WTC11 (cell line): ENCODE measurements around the gene SUPT3H. TPM values are rescaled to one million over a fixed set of nuclear protein-coding genes. Genes with fewer than 3 reads are reported as not detected.

Experiments used
- ATAC-seq: fragments of 200-7000 bp; cut with Tn5 transposase; 2 replicates; pipeline ENCODE4 v1.10.0; 2021; ENCODE audit warnings: mild to moderate bottlenecking, moderate library complexity
- CTCF ChIA-PET: fragments of 300-600 bp; sonication (Branson Sonifier 250); formaldehyde crosslinking; loops from one replicate; lab custom pipeline; 2021; ENCODE audit warnings: antibody characterized with exemption; lab: Charles Lee
- POLR2A ChIA-PET: fragments of 350-600 bp; sonication (Branson Sonifier 250); formaldehyde crosslinking; loops from one replicate; lab custom pipeline; 2021; ENCODE audit warnings: antibody characterized with exemption; lab: Charles Lee
- DNase-seq: peaks from one replicate; pipeline ENCODE4 v3.0.0; 2021; ENCODE audit warnings: low spot score
- H3K27ac Mint-ChIP-seq: 2 replicates; pipeline ENCODE4 v1.8.0; 2021; ENCODE audit warnings: mixed read lengths
- H3K27me3 Mint-ChIP-seq: 2 replicates; pipeline ENCODE4 v1.8.0; 2021; ENCODE audit warnings: low read depth, mild to moderate bottlenecking, moderate library complexity, mixed read lengths
- H3K36me3 Mint-ChIP-seq: 2 replicates; pipeline ENCODE4 v1.8.0; 2021; ENCODE audit warnings: mixed read lengths
- H3K4me1 Mint-ChIP-seq: 2 replicates; pipeline ENCODE4 v1.8.0; 2022; ENCODE audit warnings: mixed read lengths
- H3K4me3 Mint-ChIP-seq: 2 replicates; pipeline ENCODE4 v1.8.0; 2021; ENCODE audit warnings: mild to moderate bottlenecking, moderate library complexity, mixed read lengths
- H3K9me3 Mint-ChIP-seq: 2 replicates; pipeline ENCODE4 v1.8.0; 2021; ENCODE audit warnings: mixed read lengths
- JUN ChIP-seq: sonication (generic); formaldehyde crosslinking; IDR thresholded peaks from 2 replicates; pipeline ENCODE4 v1.8.0; 2023; ENCODE audit warnings: mild to moderate bottlenecking, missing genetic modification reagents
- NFE2L1 ChIP-seq: sonication (generic); formaldehyde crosslinking; IDR thresholded peaks from 2 replicates; pipeline ENCODE4 v1.8.1; 2023; ENCODE audit warnings: missing genetic modification reagents
- NR3C1 ChIP-seq: sonication (generic); formaldehyde crosslinking; conservative IDR thresholded peaks from 2 replicates; pipeline ENCODE4 v1.8.1; 2023; ENCODE audit warnings: low read depth, mild to moderate bottlenecking, missing genetic modification reagents
- OVOL2 ChIP-seq: fragments of 250-450 bp; sonication (Bioruptor Pico); IDR thresholded peaks from 2 replicates; pipeline ENCODE4 v1.9.0; 2021; ENCODE audit warnings: mild to moderate bottlenecking, borderline replicate concordance
- SMAD3 ChIP-seq: sonication (generic); formaldehyde crosslinking; IDR thresholded peaks from 2 replicates; pipeline ENCODE4 v1.8.0; 2022; ENCODE audit warnings: missing genetic modification reagents, mild to moderate bottlenecking, borderline replicate concordance
- ZNF263 ChIP-seq: sonication (generic); formaldehyde crosslinking; IDR thresholded peaks from 2 replicates; pipeline ENCODE4 v1.8.1; 2022; ENCODE audit warnings: low read depth, mild to moderate bottlenecking, moderate library complexity, missing genetic modification reagents
- total RNA-seq: library from RNA; stranded (reverse); gene quantifications from 3 replicates; pipeline ENCODE4 v1.2.3, GENCODE V29; 2021
- TF ChIP-seq, protein P1 (sequence below): fragments of 250-450 bp; sonication (Bioruptor Pico); IDR thresholded peaks from 2 replicates; pipeline ENCODE4 v1.9.0; 2021; ENCODE audit warnings: mild to moderate bottlenecking
- TF ChIP-seq, protein P2 (sequence below): sonication (generic); formaldehyde crosslinking; IDR thresholded peaks from 2 replicates; pipeline ENCODE4 v1.8.0; 2023; ENCODE audit warnings: missing genetic modification reagents
- TF ChIP-seq, protein P3 (sequence below): sonication (generic); formaldehyde crosslinking; IDR thresholded peaks from 2 replicates; pipeline ENCODE4 v1.8.0; 2022; ENCODE audit warnings: missing genetic modification reagents
- TF ChIP-seq, protein P4 (sequence below): sonication (generic); formaldehyde crosslinking; IDR thresholded peaks from 2 replicates; pipeline ENCODE4 v1.8.0; 2023; ENCODE audit warnings: missing genetic modification reagents, mild to moderate bottlenecking, borderline replicate concordance
- TF ChIP-seq, protein P5 (sequence below): fragments of 250-450 bp; sonication (Bioruptor Pico); IDR thresholded peaks from 2 replicates; pipeline ENCODE4 v2.1.2; 2022; ENCODE audit warnings: mild to moderate bottlenecking, moderate library complexity
- TF ChIP-seq, protein P6 (sequence below): sonication (generic); formaldehyde crosslinking; IDR thresholded peaks from 2 replicates; pipeline ENCODE4 v1.8.1; 2023; ENCODE audit warnings: mild to moderate bottlenecking, missing genetic modification reagents, moderate library complexity

The SUPT3H gene
- total RNA-seq, 1 experiment from 2014 or later, result 15.3 TPM

DNA sequence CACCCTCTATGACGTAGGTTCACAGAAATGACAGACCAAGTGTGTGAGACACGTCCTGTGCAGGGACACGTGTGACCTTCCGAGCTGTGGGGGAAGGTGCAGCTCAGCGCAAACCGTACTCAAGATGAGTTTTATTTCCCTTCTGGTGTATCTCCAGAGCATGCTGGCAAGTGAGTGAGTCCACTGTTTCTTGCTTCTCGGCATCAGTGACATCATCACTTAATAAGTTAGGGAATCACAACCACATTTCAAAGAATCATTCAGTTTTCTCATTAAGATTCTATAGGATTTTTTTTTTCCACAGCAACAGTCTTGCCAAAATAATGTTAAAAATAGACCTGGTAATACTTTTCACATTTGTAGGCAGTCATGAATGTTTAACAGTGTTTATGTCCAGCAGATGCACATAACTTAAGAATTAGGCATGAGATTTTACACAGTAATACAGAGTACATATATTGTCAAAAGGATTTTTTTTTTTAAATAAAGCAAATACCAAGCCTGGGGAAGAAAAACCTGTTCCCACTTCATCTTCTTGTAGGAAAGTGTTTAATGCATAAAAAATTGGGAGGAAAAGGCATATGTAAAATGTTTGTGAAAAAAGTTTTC is 572.4 kb downstream of the SUPT3H start:
- Mint-ChIP-seq H3K9me3 (peaks cover 6% of the 10 kb centered on the region; the same call in 1 of the 2 replicates), H3K27me3 (no peaks in the 10 kb centered on the region), H3K4me1 (peaks cover 15% of the 10 kb centered on the region), H3K36me3 (no peaks in the 10 kb centered on the region), H3K4me3 (no peak overlapping the region), H3K27ac (no peak overlapping the region)
- TF ChIP-seq, protein P1, sequence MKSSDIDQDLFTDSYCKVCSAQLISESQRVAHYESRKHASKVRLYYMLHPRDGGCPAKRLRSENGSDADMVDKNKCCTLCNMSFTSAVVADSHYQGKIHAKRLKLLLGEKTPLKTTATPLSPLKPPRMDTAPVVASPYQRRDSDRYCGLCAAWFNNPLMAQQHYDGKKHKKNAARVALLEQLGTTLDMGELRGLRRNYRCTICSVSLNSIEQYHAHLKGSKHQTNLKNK (CRISPR knock-in tag), result no peak
- TF ChIP-seq, protein P2, sequence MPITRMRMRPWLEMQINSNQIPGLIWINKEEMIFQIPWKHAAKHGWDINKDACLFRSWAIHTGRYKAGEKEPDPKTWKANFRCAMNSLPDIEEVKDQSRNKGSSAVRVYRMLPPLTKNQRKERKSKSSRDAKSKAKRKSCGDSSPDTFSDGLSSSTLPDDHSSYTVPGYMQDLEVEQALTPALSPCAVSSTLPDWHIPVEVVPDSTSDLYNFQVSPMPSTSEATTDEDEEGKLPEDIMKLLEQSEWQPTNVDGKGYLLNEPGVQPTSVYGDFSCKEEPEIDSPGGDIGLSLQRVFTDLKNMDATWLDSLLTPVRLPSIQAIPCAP (CRISPR knock-in tag), result no peak
- TF ChIP-seq JUN (CRISPR knock-in tag), result no peak
- no peak for TF ChIP-seq NFE2L1 (CRISPR knock-in tag)
- TF ChIP-seq SMAD3, result no peak
- TF ChIP-seq, protein P3, sequence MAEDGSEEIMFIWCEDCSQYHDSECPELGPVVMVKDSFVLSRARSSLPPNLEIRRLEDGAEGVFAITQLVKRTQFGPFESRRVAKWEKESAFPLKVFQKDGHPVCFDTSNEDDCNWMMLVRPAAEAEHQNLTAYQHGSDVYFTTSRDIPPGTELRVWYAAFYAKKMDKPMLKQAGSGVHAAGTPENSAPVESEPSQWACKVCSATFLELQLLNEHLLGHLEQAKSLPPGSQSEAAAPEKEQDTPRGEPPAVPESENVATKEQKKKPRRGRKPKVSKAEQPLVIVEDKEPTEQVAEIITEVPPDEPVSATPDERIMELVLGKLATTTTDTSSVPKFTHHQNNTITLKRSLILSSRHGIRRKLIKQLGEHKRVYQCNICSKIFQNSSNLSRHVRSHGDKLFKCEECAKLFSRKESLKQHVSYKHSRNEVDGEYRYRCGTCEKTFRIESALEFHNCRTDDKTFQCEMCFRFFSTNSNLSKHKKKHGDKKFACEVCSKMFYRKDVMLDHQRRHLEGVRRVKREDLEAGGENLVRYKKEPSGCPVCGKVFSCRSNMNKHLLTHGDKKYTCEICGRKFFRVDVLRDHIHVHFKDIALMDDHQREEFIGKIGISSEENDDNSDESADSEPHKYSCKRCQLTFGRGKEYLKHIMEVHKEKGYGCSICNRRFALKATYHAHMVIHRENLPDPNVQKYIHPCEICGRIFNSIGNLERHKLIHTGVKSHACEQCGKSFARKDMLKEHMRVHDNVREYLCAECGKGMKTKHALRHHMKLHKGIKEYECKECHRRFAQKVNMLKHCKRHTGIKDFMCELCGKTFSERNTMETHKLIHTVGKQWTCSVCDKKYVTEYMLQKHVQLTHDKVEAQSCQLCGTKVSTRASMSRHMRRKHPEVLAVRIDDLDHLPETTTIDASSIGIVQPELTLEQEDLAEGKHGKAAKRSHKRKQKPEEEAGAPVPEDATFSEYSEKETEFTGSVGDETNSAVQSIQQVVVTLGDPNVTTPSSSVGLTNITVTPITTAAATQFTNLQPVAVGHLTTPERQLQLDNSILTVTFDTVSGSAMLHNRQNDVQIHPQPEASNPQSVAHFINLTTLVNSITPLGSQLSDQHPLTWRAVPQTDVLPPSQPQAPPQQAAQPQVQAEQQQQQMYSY (CRISPR knock-in tag), result no peak
- TF ChIP-seq, protein P4, sequence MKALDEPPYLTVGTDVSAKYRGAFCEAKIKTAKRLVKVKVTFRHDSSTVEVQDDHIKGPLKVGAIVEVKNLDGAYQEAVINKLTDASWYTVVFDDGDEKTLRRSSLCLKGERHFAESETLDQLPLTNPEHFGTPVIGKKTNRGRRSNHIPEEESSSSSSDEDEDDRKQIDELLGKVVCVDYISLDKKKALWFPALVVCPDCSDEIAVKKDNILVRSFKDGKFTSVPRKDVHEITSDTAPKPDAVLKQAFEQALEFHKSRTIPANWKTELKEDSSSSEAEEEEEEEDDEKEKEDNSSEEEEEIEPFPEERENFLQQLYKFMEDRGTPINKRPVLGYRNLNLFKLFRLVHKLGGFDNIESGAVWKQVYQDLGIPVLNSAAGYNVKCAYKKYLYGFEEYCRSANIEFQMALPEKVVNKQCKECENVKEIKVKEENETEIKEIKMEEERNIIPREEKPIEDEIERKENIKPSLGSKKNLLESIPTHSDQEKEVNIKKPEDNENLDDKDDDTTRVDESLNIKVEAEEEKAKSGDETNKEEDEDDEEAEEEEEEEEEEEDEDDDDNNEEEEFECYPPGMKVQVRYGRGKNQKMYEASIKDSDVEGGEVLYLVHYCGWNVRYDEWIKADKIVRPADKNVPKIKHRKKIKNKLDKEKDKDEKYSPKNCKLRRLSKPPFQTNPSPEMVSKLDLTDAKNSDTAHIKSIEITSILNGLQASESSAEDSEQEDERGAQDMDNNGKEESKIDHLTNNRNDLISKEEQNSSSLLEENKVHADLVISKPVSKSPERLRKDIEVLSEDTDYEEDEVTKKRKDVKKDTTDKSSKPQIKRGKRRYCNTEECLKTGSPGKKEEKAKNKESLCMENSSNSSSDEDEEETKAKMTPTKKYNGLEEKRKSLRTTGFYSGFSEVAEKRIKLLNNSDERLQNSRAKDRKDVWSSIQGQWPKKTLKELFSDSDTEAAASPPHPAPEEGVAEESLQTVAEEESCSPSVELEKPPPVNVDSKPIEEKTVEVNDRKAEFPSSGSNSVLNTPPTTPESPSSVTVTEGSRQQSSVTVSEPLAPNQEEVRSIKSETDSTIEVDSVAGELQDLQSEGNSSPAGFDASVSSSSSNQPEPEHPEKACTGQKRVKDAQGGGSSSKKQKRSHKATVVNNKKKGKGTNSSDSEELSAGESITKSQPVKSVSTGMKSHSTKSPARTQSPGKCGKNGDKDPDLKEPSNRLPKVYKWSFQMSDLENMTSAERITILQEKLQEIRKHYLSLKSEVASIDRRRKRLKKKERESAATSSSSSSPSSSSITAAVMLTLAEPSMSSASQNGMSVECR (CRISPR knock-in tag), result no peak
- TF ChIP-seq, protein P5, sequence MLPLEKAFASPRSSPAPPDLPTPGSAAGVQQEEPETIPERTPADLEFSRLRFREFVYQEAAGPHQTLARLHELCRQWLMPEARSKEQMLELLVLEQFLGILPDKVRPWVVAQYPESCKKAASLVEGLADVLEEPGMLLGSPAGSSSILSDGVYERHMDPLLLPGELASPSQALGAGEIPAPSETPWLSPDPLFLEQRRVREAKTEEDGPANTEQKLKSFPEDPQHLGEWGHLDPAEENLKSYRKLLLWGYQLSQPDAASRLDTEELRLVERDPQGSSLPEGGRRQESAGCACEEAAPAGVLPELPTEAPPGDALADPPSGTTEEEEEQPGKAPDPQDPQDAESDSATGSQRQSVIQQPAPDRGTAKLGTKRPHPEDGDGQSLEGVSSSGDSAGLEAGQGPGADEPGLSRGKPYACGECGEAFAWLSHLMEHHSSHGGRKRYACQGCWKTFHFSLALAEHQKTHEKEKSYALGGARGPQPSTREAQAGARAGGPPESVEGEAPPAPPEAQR (CRISPR knock-in tag), result no peak
- no peak for TF ChIP-seq NR3C1 (CRISPR knock-in tag)
- no peak for TF ChIP-seq ZNF263 (CRISPR knock-in tag)
- TF ChIP-seq, protein P6, sequence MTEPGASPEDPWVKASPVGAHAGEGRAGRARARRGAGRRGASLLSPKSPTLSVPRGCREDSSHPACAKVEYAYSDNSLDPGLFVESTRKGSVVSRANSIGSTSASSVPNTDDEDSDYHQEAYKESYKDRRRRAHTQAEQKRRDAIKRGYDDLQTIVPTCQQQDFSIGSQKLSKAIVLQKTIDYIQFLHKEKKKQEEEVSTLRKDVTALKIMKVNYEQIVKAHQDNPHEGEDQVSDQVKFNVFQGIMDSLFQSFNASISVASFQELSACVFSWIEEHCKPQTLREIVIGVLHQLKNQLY, result no peak
- TF ChIP-seq OVOL2 (CRISPR knock-in tag), result no peak
- no peak for DNase-seq
- no peak for ATAC-seq
- POLR2A ChIA-PET, result no interaction called here
- CTCF ChIA-PET, result interaction anchor here (1.2 kb wide), 1 partner anchor 330 kb away, joined by 4 read pairs; no protein-coding TSS in a partner anchor
